Central memory CD8-positive, alpha-beta T cell (primary cell): ENCODE measurements around the gene WNK2.

Experiments used
- ATAC-seq: fragments of 150-1000 bp; cut with Tn5 transposase; replicated peaks from 2 replicates; pipeline ENCODE4 v1.10.0; 2022; ENCODE audit warnings: mild to moderate bottlenecking, moderate FRiP score, moderate number of reproducible peaks; ENCODE audit not compliant: poor library complexity, severe bottlenecking; ENCODE audit errors: extremely low read depth
- DNase-seq, 2 donors: peaks; one replicate each; pipeline ENCODE4 v3.0.0; 2021; ENCODE audit warnings: low spot score in 2 of 2
- H3K27ac Mint-ChIP-seq: one replicate; pipeline ENCODE4 v1.8.0; 2022; ENCODE audit warnings: low read depth, mild to moderate bottlenecking, moderate library complexity, mixed read lengths
- H3K27me3 Mint-ChIP-seq: one replicate; pipeline ENCODE4 v1.8.0; 2022; ENCODE audit warnings: mixed read lengths
- H3K36me3 Mint-ChIP-seq: one replicate; pipeline ENCODE4 v1.8.0; 2022; ENCODE audit warnings: mild to moderate bottlenecking, moderate library complexity, mixed read lengths; ENCODE audit not compliant: insufficient read depth
- H3K4me1 Mint-ChIP-seq: one replicate; pipeline ENCODE4 v1.8.0; 2022; ENCODE audit warnings: mixed read lengths
- H3K4me3 Mint-ChIP-seq: one replicate; pipeline ENCODE4 v1.8.0; 2022; ENCODE audit warnings: mild to moderate bottlenecking, moderate library complexity, mixed read lengths
- H3K9me3 Mint-ChIP-seq: one replicate; pipeline ENCODE4 v1.8.0; 2022; ENCODE audit warnings: mixed read lengths

Gene WNK2

DNA sequence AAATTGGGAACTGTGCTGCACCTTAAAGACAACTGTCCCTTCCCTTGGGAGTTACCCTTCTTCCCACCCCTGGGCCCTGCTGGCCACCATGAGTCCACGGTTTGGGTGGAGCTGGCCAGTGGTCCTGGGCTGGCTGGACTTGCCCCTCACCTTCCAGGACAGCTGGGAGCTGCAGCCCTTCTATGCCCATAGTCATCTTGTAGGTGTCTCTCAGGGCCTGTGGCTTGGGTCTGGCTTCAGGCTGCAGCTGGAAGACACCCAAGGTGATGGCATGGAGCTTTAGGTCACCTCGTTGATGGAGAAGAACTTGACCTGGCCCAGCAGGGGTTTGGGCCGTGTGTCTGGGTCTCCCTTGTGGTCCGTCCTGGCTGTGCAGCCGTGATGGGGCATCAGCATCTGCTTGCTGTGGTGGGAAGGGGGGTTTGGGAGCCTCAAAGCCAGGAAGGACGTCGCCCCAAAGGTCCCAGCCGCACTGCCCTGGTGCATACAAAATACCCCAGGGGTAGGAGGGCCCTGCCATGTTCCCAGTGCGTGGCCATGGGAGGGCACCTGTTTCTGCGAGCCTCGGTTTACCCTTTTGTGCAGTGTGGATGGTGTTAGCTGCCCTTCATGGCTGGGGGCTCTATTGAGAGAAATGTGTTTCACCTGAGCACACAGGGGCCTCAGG lies 8.9 kb downstream of the WNK2 start:
- no peak for DNase-seq
- H3K4me3 Mint-ChIP-seq, result no peak overlapping the region
- H3K4me1 Mint-ChIP-seq, result no peaks in the 10 kb centered on the region
- peaks cover 9% of the 10 kb centered on the region for H3K27me3 Mint-ChIP-seq
- H3K27ac Mint-ChIP-seq, result no peak overlapping the region
- no peaks in the 10 kb centered on the region for H3K9me3 Mint-ChIP-seq
- no peak for ATAC-seq
- no peaks in the 10 kb centered on the region for H3K36me3 Mint-ChIP-seq

DNA sequence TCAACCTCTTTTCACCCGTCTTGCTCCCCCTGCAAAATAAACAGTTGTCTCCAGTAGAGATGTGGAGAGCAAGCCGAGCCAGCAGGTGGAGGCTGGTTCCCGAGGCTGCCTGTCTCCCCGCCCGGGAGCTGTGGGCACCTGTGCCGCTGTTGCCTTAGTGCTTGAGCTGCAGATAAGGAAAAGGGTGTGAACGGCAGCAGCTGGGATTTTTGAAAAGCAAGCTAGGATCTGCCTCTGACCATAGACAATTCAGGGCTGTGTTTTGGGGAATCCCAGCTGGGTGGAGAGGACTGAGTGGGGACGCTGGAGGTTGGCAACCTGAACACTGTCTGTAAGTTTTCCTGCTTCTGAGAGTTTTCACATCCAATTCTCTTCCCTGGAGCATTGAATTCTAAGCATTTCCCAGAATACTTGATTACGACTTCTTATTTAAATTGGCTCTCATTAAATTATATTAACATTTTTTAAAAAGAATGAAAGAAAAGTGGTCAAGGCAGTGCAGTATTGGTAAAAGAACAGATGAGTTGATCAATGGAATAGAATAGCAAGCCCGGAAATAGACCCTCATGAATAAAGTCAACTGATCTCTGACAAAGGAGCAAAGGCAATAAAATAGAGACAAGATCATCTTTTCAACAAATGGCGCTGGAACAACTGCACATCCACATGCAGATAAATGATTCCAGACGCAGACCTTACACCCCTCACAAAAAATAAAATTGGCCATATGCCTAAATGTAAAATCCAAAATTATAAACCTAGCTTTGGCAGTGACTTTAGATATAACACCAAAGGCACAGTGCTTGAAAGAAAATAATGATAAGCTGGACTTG lies 9.7 kb downstream of the WNK2 start:
- H3K9me3 Mint-ChIP-seq, result no peaks in the 10 kb centered on the region
- DNase-seq (no peak), ATAC-seq (no peak)
- H3K27me3 Mint-ChIP-seq, result peaks cover 8% of the 10 kb centered on the region
- H3K4me3 Mint-ChIP-seq, result no peak overlapping the region
- no peak overlapping the region for H3K27ac Mint-ChIP-seq
- no peaks in the 10 kb centered on the region for H3K36me3 Mint-ChIP-seq
- H3K4me1 Mint-ChIP-seq, result no peaks in the 10 kb centered on the region

DNA sequence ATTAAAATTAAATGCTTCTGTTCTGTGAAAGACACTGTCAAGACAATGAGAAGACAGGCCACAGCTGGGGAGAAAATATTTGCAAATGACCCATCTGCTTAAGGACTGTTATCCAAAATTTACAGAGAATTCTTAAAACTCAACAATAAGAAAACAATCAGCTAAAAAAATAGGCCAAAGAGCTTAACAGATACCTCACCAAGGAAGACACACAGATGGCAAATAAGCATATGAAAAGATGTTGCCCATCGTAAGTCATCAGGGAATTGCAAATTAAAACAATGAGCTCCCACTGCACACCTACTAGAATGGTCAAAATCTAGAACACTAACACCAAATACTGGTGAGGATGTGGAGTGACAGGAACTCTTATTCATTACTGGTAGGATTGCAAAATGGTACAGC lies 10.3 kb downstream of the WNK2 start:
- H3K9me3 Mint-ChIP-seq, result no peaks in the 10 kb centered on the region
- H3K4me1 Mint-ChIP-seq, result no peaks in the 10 kb centered on the region
- ATAC-seq (no peak), DNase-seq (no peak)
- no peak overlapping the region for H3K4me3 Mint-ChIP-seq
- peaks cover 6% of the 10 kb centered on the region for H3K27me3 Mint-ChIP-seq
- no peaks in the 10 kb centered on the region for H3K36me3 Mint-ChIP-seq
- no peak overlapping the region for H3K27ac Mint-ChIP-seq

DNA sequence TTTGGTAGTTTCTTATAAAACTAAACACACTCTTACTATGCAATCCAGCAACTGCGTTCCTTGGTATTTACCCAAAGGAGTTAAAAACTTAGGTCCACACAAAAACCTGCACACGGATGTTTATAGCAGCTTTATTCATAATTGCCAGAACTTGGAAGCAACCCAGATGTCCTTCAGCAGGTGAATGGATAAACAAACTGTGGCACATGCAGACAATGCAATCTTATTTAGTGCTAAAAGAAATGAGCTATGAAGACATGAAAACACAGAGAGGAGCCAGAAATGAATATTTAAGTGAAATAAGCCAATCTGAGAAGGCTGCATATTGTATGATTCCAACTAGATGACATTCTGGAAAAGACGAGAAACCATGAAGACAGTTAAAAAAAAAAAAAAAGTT lies 10.7 kb downstream of the WNK2 start:
- ATAC-seq (no peak), DNase-seq (no peak)
- Mint-ChIP-seq H3K27ac (peak overlapping the region; percentile 27), H3K4me3 (no peak overlapping the region), H3K9me3 (no peaks in the 10 kb centered on the region), H3K4me1 (no peaks in the 10 kb centered on the region), H3K27me3 (peaks cover 2% of the 10 kb centered on the region), H3K36me3 (no peaks in the 10 kb centered on the region)

DNA sequence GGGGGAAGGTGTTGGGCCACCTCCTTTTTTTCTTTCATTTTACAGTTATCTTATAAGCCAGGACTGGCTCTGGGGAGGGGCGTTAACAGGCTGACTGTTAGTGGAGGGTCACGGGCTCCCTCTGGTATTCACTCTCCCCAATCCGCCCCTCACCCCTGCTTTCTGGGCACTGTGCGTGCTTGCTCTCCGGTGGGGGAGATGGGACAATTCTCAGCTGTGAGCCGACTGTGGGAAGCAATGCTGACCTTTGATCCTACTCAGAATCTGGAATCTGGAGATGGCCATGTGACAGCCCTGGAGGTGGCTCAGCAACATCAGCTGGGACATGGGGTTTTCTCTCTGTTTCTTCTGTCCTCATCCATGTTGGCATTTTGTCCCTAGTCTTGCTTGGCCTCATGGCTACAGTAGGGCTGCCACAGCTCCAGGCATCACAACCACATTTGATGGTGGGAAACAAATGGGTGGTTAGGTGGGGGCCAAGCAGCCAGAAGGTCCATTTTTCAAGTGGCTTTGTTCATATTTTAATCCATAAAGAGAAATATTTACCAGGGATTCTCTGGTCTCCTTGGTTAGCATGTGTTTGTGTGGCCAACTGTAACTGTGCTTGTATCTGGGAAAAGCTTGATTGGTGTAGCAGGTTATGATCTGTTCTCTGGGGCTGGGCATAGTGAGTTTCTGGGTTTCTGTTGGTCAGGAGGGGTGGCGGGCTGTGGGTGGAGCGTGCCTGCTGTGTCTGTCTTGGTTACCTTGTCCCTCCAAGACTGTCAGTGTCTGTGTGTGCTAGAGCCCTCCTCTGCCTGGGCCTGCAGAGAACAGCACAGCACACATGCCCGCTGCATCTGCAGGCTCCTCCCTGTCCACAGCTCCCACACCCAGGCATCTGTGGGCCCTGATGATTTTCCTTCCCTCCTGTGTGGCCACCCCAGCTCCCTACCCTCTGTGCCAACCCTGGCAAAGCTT lies 12.4 kb downstream of the WNK2 start:
- DNase-seq (no peak), ATAC-seq (no peak)
- H3K9me3 Mint-ChIP-seq, result no peaks in the 10 kb centered on the region
- no peaks in the 10 kb centered on the region for H3K4me1 Mint-ChIP-seq
- no peak overlapping the region for H3K27ac Mint-ChIP-seq
- H3K4me3 Mint-ChIP-seq, result no peak overlapping the region
- H3K27me3 Mint-ChIP-seq, result no peaks in the 10 kb centered on the region
- H3K36me3 Mint-ChIP-seq, result no peaks in the 10 kb centered on the region

DNA sequence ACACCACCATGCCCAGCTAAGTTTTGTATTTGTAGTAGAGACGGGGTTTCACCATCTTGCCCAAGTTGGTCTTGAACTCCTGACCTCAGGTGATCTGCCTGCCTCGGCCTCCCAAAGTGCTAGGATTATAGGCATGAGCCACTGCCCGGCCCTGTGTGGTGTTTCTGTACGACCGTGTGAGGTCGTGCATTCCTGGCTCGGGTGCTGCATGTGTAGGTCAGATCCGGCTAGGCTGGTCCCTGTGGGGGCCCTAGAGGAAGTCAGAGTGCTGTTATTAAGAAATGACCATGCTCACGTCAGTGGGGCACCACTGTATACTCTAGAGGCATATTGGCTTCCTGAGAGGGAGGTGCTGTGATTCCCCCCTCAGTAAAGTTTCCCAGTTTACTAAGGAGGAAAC lies 13.7 kb downstream of the WNK2 start:
- no peaks in the 10 kb centered on the region for H3K36me3 Mint-ChIP-seq
- no peak overlapping the region for H3K27ac Mint-ChIP-seq
- H3K9me3 Mint-ChIP-seq, result no peaks in the 10 kb centered on the region
- H3K27me3 Mint-ChIP-seq, result no peaks in the 10 kb centered on the region
- DNase-seq, result no peak
- H3K4me1 Mint-ChIP-seq, result no peaks in the 10 kb centered on the region
- ATAC-seq, result no peak
- H3K4me3 Mint-ChIP-seq, result no peak overlapping the region

GRCh38 chr9:93198117-93198837 lies 14.3 kb downstream of the WNK2 start:
- Mint-ChIP-seq H3K4me3 (no peak overlapping the region), H3K4me1 (peaks cover 3% of the 10 kb centered on the region)
- no peak for ATAC-seq

DNA sequence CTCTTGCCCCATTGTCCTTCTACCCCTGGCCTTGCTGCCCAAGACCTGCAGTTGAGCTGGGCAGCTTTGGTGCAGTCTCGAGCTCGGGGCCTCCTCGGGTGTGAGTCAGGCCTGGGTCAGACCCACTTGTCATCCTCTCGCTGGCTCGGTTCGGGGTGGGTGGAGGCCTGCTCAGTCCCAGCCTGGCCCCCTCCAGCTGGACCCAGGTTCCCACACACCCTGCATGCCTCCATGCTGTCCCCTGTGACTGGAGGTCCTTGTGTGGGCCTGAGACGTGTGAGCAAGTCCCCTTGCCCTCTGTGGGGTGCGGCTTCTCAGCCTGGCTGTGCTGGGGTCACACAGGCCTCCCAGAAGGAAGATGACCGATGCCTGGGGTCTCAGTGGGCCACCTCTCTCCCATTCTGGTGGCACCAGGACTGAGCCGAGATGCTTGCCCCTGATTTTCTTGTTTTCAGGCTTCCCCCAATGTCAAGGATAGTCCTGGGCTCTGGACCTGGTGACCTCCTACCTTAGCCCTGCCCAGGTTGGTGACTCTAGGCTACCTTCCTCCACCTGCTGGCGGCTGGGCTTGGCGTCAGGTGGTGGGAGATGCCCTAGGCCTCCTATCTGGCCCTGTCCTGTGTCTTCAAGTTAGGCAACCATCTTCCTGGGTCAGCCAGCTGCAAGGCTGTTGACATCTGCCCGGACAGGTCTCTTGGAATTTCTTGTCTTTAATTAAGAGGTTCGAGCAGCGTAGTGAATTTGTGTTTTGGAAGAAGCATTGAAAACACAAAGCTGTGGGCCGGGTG lies 15.1 kb downstream of the WNK2 start:
- no peak for DNase-seq
- Mint-ChIP-seq H3K27ac (no peak overlapping the region), H3K9me3 (no peaks in the 10 kb centered on the region), H3K36me3 (no peaks in the 10 kb centered on the region), H3K4me1 (peaks cover 10% of the 10 kb centered on the region), H3K27me3 (no peaks in the 10 kb centered on the region), H3K4me3 (no peak overlapping the region)
- ATAC-seq, result no peak

More at GRCh38 chr9:93198117-93198837, 14.3 kb downstream of the WNK2 start:
- Mint-ChIP-seq H3K36me3 (no peaks in the 10 kb centered on the region), H3K9me3 (no peaks in the 10 kb centered on the region), H3K27me3 (no peaks in the 10 kb centered on the region), H3K27ac (no peak overlapping the region)
- no peak for DNase-seq

DNA sequence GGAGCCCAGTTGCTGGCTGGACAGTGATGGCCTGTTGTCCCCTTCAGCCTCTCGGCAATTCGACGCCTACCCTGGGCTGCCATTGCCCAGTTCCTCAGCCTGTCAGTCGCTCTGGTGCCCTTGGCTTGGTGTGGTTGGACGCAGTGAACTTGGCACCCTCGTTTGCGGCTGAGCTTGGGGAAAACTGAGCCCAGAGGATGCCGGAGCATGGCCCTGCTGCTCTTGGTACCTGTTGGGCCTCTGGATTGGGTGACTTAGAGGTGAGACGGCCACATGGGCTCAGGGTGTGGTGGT lies 16.5 kb downstream of the WNK2 start:
- Mint-ChIP-seq H3K36me3 (no peaks in the 10 kb centered on the region), H3K9me3 (no peaks in the 10 kb centered on the region), H3K27ac (no peak overlapping the region), H3K4me3 (no peak overlapping the region), H3K4me1 (peaks cover 22% of the 10 kb centered on the region), H3K27me3 (no peaks in the 10 kb centered on the region)
- ATAC-seq (no peak), DNase-seq (no peak)

DNA sequence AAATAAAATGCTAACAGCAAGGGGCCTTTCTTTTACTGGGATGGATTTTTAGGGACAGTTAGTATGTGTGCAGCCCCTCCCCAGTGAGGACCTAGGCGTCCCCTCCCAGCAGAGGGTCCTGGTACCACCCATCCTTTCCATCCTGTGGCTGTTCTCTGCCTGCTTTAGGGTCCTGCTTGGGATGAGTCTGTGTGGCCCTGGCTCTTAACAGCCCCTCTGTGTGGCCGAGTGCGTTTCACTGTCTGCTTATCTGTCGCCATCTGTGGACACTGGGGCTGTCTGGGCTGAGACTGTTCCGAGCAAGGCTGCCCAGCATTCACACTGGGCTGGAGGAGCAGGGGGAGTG lies 17.0 kb downstream of the WNK2 start:
- Mint-ChIP-seq H3K4me3 (no peak overlapping the region), H3K27me3 (no peaks in the 10 kb centered on the region), H3K4me1 (peaks cover 22% of the 10 kb centered on the region), H3K36me3 (no peaks in the 10 kb centered on the region), H3K27ac (no peak overlapping the region), H3K9me3 (no peaks in the 10 kb centered on the region)
- DNase-seq, result no peak
- ATAC-seq, result no peak

GRCh38 chr9:93203026-93203717 lies 19.2 kb downstream of the WNK2 start:
- ATAC-seq, result no peak
- Mint-ChIP-seq H3K4me1 (peaks cover 22% of the 10 kb centered on the region), H3K4me3 (no peak overlapping the region)

More at GRCh38 chr9:93203026-93203717, 19.2 kb downstream of the WNK2 start:
- Mint-ChIP-seq H3K27ac (no peak overlapping the region), H3K9me3 (no peaks in the 10 kb centered on the region), H3K36me3 (no peaks in the 10 kb centered on the region), H3K27me3 (no peaks in the 10 kb centered on the region)
- no peak for DNase-seq
